ENCODE data around the gene ANKRD53. TPM values are rescaled to one million over a fixed set of nuclear protein-coding genes. Genes with fewer than 3 reads are reported as not detected.

Gene ANKRD53
- total RNA-seq, 1 donor from 2014 or later: 0.56 TPM

GRCh38 chr2:70944111-70944690 is 34.2 kb upstream of the ANKRD53 start:
- H3K27me3 Mint-ChIP-seq (ENCODE audit: unreplicated experiment): peaks cover 15% of the 10 kb centered on the region
- DNase-seq (ENCODE audit: low spot score): no peak
- TF ChIP-seq, protein P1, sequence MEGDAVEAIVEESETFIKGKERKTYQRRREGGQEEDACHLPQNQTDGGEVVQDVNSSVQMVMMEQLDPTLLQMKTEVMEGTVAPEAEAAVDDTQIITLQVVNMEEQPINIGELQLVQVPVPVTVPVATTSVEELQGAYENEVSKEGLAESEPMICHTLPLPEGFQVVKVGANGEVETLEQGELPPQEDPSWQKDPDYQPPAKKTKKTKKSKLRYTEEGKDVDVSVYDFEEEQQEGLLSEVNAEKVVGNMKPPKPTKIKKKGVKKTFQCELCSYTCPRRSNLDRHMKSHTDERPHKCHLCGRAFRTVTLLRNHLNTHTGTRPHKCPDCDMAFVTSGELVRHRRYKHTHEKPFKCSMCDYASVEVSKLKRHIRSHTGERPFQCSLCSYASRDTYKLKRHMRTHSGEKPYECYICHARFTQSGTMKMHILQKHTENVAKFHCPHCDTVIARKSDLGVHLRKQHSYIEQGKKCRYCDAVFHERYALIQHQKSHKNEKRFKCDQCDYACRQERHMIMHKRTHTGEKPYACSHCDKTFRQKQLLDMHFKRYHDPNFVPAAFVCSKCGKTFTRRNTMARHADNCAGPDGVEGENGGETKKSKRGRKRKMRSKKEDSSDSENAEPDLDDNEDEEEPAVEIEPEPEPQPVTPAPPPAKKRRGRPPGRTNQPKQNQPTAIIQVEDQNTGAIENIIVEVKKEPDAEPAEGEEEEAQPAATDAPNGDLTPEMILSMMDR (IDR thresholded peaks at IDR 0.05; ENCODE audit: unreplicated experiment): no peak
- peak overlapping the region; percentile 8 for H3K27ac Mint-ChIP-seq (ENCODE audit: unreplicated experiment)
- H3K4me1 Mint-ChIP-seq (ENCODE audit: unreplicated experiment): peaks cover 18% of the 10 kb centered on the region
- H3K36me3 Mint-ChIP-seq (ENCODE audit: low read depth, unreplicated experiment): peaks cover 5% of the 10 kb centered on the region
- H3K4me3 Mint-ChIP-seq (ENCODE audit: unreplicated experiment): no peak overlapping the region
- no peaks in the 10 kb centered on the region for H3K9me3 Mint-ChIP-seq (ENCODE audit: unreplicated experiment)

DNA sequence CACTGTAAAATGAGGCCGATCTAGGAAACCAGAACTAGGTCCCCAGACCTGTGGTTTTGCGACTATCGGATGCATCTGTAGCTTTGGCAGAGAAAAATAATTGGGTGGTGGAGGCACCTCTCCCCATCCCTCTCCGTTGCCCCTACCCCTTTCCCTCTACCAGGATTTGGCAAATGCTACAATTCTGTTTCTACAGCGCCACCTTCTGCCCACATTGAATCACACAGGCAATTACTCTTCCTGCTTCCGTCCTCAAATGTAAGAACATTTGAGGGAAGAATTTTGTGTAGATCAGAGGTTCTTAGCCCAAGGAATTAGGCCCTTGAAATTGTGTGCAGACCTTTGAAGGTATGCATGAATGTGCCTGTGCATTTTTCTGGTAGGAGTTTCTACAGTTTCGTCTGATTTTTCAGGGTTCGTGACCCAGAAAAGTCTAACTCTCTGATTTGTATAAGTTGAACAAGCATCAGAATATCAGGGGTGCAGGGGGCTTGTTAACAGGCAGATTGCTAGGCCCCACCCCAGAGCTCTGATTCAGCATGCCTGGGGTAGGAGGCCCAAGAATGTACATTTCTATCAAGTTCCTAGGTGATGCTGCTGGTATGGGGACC is 31.5 kb upstream of the ANKRD53 start:
- TF ChIP-seq, protein P1 (IDR thresholded peaks at IDR 0.05; ENCODE audit: unreplicated experiment): peak; percentile 77
- no peak overlapping the region for H3K27ac Mint-ChIP-seq (ENCODE audit: unreplicated experiment)
- H3K4me1 Mint-ChIP-seq (ENCODE audit: unreplicated experiment): peaks cover 14% of the 10 kb centered on the region
- peaks cover 9% of the 10 kb centered on the region for H3K27me3 Mint-ChIP-seq (ENCODE audit: unreplicated experiment)
- H3K36me3 Mint-ChIP-seq (ENCODE audit: low read depth, unreplicated experiment): peaks cover 5% of the 10 kb centered on the region
- H3K4me3 Mint-ChIP-seq (ENCODE audit: unreplicated experiment): no peak overlapping the region
- DNase-seq (ENCODE audit: low spot score): peak; percentile 71
- H3K9me3 Mint-ChIP-seq (ENCODE audit: unreplicated experiment): no peaks in the 10 kb centered on the region

GRCh38 chr2:70947556-70948184 is 30.8 kb upstream of the ANKRD53 start:
- no peak overlapping the region for H3K27ac Mint-ChIP-seq (ENCODE audit: unreplicated experiment)
- TF ChIP-seq, protein P1 (IDR thresholded peaks at IDR 0.05; ENCODE audit: unreplicated experiment): no peak
- H3K4me3 Mint-ChIP-seq (ENCODE audit: unreplicated experiment): no peak overlapping the region
- no peaks in the 10 kb centered on the region for H3K9me3 Mint-ChIP-seq (ENCODE audit: unreplicated experiment)
- H3K36me3 Mint-ChIP-seq (ENCODE audit: low read depth, unreplicated experiment): peaks cover 5% of the 10 kb centered on the region
- peaks cover 14% of the 10 kb centered on the region for H3K4me1 Mint-ChIP-seq (ENCODE audit: unreplicated experiment)
- peaks cover 12% of the 10 kb centered on the region for H3K27me3 Mint-ChIP-seq (ENCODE audit: unreplicated experiment)
- no peak for DNase-seq (ENCODE audit: low spot score)

DNA sequence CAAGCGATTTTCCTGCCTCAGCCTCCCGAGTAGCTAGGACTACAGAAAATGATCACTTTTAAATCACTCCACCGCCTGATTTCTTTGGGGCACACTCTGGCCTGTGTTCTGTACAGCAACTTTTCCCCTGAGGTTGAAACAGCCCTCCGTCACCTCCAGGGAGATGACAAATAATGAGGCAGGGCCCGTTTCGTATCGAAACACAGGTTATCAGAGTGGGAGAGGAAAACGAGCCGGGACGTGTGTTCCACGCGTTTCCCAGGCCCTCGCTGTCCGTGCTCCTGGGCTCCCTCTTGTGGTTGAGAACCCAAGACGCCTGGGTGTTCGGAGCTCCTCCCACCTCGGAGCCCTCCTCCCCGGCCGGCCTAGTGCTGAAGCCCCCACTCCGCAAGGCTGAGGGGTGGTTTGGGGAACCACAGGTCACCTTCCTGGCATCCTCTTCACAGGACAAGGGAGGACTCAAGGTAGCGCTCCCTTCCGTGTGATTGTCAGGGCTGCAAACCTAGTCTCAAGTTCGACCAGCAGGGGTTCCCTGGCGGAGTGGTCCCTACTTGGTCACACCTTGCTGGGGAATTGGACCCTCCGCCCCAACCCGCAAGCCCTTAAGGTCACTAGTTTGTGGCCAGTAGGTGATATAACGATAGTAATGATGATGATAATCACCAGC is 30.0 kb upstream of the ANKRD53 start:
- Mint-ChIP-seq H3K9me3 (ENCODE audit: unreplicated experiment) (no peaks in the 10 kb centered on the region), H3K4me3 (ENCODE audit: unreplicated experiment) (peak overlapping the region; percentile 67), H3K4me1 (ENCODE audit: unreplicated experiment) (peaks cover 14% of the 10 kb centered on the region), H3K27me3 (ENCODE audit: unreplicated experiment) (peaks cover 12% of the 10 kb centered on the region), H3K36me3 (ENCODE audit: low read depth, unreplicated experiment) (peaks cover 5% of the 10 kb centered on the region), H3K27ac (ENCODE audit: unreplicated experiment) (no peak overlapping the region)
- peak; percentile 89 for DNase-seq (ENCODE audit: low spot score)
- TF ChIP-seq, protein P1 (IDR thresholded peaks at IDR 0.05; ENCODE audit: unreplicated experiment): peak; percentile 80
